SK-N-MC (cell line): Measurements from ENCODE around the gene IRGQ.

Experiments
- DNase-seq: peaks from one replicate; pipeline ENCODE4 v3.0.0-alpha.2; 2011; ENCODE audit warnings: low read depth, low spot score
- H3K27ac ChIP-seq: fragments of 200-600 bp; sonication (generic); 2 replicates; pipeline ENCODE4 v1.5.1; 2016; ENCODE audit warnings: mixed run types
- H3K36me3 ChIP-seq: fragments of 200-600 bp; sonication (generic); 2 replicates; pipeline ENCODE4 v1.6.1; 2017; ENCODE audit warnings: antibody characterized with exemption, low read length, mixed read lengths; ENCODE audit not compliant: insufficient read depth
- H3K4me3 ChIP-seq: fragments of 200-600 bp; sonication (generic); 2 replicates; pipeline ENCODE4 v1.5.1; 2016
- H3K9ac ChIP-seq: fragments of 200-600 bp; sonication (generic); 2 replicates; pipeline ENCODE4 v1.8.0; 2017; ENCODE audit warnings: mixed run types, mixed read lengths; ENCODE audit not compliant: insufficient read length
- H3K9me3 ChIP-seq: fragments of 200-600 bp; sonication (generic); 2 replicates; pipeline ENCODE4 v1.6.1; 2017; ENCODE audit warnings: low read depth, mild to moderate bottlenecking, antibody characterized with exemption, low read length, moderate library complexity, mixed read lengths
- EZH2 ChIP-seq: fragments of 200-600 bp; sonication (generic); IDR thresholded peaks from one replicate; pipeline ENCODE4 v1.6.1; 2017; ENCODE audit warnings: antibody characterized with exemption
- FOXP2 ChIP-seq: optimal IDR thresholded peaks from 2 replicates; pipeline ENCODE3; 2011; ENCODE audit warnings: mild to moderate bottlenecking, moderate library complexity; ENCODE audit not compliant: insufficient read depth; ENCODE audit errors: extremely low read length, control extremely low read depth
- POLR2AphosphoS5 ChIP-seq: IDR thresholded peaks from 2 replicates; pipeline ENCODE4 v1.6.1; 2012; ENCODE audit warnings: mild to moderate bottlenecking, low read depth, low read length, borderline replicate concordance

The IRGQ gene

DNA sequence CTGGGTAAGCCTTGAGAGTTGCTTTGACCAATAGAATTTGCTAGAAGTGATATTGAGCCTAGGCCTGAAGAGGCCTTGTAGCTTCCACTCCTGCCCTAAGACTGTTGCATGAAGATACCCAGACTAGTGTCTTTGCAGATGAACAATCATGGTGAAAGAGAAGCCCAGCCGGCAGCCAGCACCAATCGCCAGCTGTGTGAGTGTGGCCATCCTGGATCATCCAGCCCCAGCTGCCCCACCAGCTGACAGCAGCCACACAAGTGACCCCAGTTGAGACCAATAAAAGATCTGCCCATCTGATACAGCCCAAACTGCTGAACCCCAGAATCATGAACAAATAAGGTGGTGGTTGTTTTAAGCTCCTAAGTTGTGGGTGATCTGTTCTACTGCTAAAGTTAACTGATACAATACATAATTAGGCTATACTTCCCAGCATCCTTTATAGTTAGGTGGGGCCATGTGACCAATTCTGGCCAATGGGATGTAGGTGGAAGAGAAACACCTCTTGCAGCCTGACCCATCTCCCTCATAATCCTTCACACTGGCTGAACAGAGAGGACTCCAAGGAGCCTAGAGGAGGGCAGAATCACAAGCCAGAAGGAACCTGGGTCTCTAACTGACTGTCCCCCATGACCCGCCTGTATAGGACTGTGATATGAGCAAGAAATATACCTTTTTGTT is 32.9 kb upstream of the IRGQ start:
- Histone ChIP-seq H3K9ac (no peak overlapping the region), H3K27ac (no peak overlapping the region), H3K36me3 (peaks cover 7% of the 10 kb centered on the region), H3K4me3 (no peak overlapping the region), H3K9me3 (no peaks in the 10 kb centered on the region)
- DNase-seq, result no peak
- TF ChIP-seq POLR2AphosphoS5, result no peak
- no peak for TF ChIP-seq EZH2
- TF ChIP-seq FOXP2, result no peak

DNA sequence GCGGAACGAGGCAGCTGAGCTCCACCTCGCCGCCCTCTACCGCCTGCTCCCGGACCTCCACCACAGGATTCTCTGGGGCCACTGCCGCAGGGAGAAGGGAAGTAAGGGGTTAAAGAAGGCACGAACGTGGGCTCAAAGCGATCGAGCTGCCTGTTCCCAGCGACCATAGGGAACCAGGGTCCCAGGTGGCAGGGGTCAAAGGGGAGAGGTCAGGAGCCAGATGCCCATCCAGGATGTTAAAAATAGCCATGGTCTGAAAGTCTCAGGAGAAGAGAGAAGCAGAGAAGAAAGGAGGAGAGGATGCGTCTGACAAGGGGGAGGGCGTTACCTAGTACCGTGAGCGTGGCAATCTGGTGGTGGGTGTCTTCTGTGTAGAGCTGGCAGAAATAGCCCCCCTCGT is 30.9 kb upstream of the IRGQ start:
- H3K9me3 ChIP-seq, result no peaks in the 10 kb centered on the region
- no peak overlapping the region for H3K4me3 ChIP-seq
- H3K36me3 ChIP-seq, result peaks cover 7% of the 10 kb centered on the region
- no peak overlapping the region for H3K9ac ChIP-seq
- no peak for TF ChIP-seq POLR2AphosphoS5
- no peak for TF ChIP-seq FOXP2
- TF ChIP-seq EZH2, result no peak
- H3K27ac ChIP-seq, result no peak overlapping the region
- no peak for DNase-seq

DNA sequence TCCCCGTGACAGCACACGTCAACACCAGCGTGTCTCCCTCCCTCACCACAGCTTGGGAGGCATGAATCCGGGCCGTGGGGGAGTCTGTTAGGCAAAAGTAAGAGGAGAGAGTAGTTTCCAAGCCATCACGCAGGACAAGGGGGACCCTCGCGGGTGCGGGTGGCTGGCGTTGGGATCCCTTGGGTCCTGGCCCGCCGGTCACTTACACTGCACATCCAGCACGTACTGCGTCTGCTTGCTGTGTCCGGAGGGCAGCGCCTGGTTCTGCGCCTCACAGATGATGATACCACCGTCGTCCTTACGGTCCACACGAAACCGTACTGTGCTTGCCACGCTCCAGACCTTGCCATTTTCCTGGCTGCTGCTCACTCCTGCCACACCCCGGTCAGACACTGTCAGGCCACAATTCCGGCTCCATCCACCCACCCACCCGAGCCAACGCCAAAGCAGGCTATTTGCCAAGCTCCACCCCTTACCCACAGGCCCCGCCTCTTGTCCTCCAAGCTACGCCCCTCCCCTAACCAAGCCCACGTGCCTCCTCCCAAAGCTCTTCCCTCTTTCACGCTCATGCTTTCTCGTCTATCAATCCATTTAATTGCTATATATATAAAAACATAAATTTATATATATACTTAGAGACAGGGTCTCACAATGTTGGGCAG is 30.1 kb upstream of the IRGQ start:
- no peak overlapping the region for H3K9ac ChIP-seq
- TF ChIP-seq FOXP2, result no peak
- TF ChIP-seq EZH2, result no peak
- TF ChIP-seq POLR2AphosphoS5, result no peak
- no peaks in the 10 kb centered on the region for H3K9me3 ChIP-seq
- H3K4me3 ChIP-seq, result no peak overlapping the region
- peaks cover 7% of the 10 kb centered on the region for H3K36me3 ChIP-seq
- no peak overlapping the region for H3K27ac ChIP-seq
- no peak for DNase-seq

DNA sequence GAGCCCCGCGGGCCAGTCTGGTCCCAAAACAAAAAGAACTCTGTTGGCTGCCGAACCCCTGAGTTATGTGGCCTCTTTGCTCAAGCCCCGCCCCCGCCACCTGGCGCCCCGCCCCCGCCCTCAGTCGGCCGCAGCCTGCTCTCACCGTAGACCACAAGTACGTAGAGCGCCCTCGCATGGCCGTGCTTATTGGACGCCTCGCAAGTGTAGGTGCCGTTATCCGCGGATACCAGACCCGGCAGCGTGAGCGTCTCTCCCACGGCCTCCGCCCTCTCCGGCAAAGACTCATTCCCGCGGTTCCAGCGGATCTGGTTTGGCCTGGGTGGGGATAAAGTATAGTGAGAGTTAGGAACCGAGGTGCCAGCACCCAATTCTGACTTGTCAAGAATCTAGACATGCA is 29.0 kb upstream of the IRGQ start:
- no peak overlapping the region for H3K9ac ChIP-seq
- TF ChIP-seq FOXP2 (no peak), POLR2AphosphoS5 (no peak), EZH2 (no peak)
- no peaks in the 10 kb centered on the region for H3K9me3 ChIP-seq
- no peak overlapping the region for H3K4me3 ChIP-seq
- DNase-seq, result no peak
- no peak overlapping the region for H3K27ac ChIP-seq
- peaks cover 7% of the 10 kb centered on the region for H3K36me3 ChIP-seq

DNA sequence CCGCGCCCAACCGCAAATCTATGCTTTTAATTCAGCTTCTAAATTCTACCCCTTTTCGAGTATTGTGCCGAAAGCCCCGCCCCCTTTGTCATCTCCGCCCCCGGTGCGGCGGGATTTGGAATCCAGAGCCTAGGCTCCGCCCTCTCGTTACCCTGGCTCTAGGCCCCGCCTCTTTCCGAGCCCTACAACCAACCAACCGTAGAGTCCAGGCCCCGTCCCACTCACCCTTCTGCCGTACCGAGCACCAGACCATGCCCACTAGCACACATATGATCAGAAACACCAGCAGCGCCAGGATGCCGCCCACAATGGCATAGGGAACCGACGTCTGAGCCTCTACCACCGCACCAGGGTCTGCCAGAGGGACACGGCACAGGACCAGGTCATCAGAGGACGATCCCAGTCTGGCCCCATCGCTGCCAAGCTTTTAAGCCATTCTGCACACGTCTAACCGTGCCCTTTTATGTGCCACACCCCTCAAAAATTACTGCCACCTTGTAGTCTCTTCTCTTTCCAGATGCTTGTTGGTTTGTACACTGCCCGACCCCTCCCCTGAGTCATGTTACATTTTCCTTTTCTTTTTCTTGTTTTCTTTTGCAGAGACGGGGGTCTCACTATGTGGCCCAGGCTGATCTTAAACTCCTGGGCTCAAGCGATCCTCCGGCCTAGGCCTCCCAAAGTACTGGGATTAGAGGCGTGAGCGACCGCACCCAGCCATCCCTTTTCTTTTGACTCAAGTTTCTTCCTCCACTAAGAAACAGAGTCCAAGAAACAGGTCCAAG is 28.1 kb upstream of the IRGQ start:
- TF ChIP-seq FOXP2 (no peak), EZH2 (no peak), POLR2AphosphoS5 (no peak)
- no peak overlapping the region for H3K4me3 ChIP-seq
- peaks cover 7% of the 10 kb centered on the region for H3K36me3 ChIP-seq
- H3K9me3 ChIP-seq, result no peaks in the 10 kb centered on the region
- no peak overlapping the region for H3K9ac ChIP-seq
- no peak for DNase-seq
- 0 out of 2 replicates have a peak overlapping the region, but pooled peaks have one; percentile 42 for H3K27ac ChIP-seq

DNA sequence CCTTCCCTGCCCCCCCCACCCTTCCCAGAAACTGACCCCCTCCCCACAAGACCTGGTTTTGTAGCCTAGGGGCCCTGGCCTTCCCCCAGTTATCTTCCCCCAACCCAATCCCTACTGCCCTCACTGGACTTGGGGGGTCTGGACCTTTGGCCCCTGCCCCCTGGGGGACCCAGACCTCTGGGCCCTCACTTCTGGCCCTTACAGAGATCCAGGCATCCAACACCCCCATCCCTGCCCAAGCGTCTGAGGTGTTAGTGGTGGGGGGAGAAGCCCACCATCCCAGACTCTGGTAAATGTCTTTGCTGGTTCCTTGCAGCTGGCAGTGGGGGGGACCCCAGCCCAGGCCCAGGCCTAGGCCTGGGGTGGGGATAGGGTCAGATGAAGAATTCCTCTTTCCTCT is 27.0 kb upstream of the IRGQ start:
- no peak for DNase-seq
- Histone ChIP-seq H3K9me3 (no peaks in the 10 kb centered on the region), H3K36me3 (peaks cover 7% of the 10 kb centered on the region), H3K9ac (no peak overlapping the region), H3K27ac (no peak overlapping the region), H3K4me3 (no peak overlapping the region)
- TF ChIP-seq FOXP2 (no peak), POLR2AphosphoS5 (no peak), EZH2 (no peak)

DNA sequence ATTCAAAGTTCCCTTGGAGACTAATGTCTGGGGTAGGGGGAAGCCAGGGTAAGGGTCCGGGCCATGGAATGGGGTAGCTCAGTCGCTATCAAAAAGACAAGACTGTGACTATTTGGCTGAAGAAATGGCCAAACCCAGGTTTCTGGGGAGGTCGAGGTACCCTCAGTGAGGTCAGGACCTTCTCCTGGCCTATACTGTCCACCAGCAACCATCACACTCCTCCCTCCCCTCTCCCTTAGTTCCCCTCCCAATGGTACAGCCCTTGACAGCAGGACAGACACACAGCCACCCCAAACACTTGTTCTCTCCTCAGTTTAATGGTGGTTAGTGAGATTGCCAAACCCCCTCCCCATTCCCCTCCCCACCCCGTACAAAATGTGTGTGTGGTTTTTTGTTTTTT is 26.1 kb upstream of the IRGQ start:
- Histone ChIP-seq H3K9me3 (no peaks in the 10 kb centered on the region), H3K9ac (no peak overlapping the region), H3K36me3 (peaks cover 7% of the 10 kb centered on the region), H3K4me3 (no peak overlapping the region), H3K27ac (peak overlapping the region; percentile 54)
- TF ChIP-seq POLR2AphosphoS5, result no peak
- TF ChIP-seq FOXP2, result no peak
- no peak for TF ChIP-seq EZH2
- DNase-seq, result no peak

DNA sequence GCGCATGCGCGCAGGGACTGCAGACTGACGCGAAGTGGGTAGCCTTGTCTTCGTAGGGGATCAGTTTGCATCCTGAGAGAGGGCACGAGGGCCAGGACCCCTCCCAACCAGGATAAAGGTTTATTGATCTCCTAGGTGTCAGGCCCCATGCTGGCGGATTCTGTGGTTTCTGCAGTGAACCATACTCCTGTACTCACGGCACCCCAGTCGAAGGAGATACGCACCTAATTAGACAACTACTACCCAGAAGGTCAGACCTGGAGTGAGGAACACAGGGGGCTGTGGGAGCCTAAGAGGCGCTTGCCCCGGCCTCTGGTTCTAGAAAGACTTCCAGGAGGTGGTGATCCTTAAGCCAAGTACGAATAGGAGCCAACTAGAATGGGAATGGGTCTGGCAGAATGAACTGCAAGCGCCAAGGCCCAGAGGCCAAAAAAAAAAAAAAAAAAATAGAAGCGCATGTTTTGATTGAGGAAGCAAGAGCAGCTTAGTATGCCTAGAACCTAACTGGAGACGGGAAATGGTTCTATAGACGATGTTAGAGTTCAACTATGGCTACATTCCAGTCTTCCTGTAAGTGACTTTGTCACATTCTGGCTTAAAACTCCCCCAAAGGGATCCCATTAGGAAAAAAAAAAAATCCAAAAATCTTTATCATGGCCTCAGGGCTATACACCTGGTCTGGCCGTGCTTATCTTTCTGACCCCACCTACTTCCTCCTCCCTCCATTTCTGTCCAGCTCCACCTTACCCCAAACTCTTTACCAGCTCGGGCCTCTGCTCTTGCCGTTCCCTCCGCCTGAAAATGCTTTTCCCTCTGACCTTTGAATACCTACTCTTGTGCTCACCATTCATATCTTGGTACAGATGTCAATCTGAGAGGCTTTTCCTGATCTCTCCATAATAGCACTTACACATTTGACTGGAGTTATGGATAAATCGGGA is 24.4 kb upstream of the IRGQ start:
- DNase-seq, result no peak
- no peaks in the 10 kb centered on the region for H3K9me3 ChIP-seq
- H3K4me3 ChIP-seq, result peak overlapping the region; percentile 89
- H3K36me3 ChIP-seq, result peaks cover 7% of the 10 kb centered on the region
- peak overlapping the region; percentile 94 for H3K9ac ChIP-seq
- TF ChIP-seq FOXP2 (no peak), POLR2AphosphoS5 (no peak), EZH2 (no peak)
- peak overlapping the region; percentile 98 for H3K27ac ChIP-seq
